Keratinocyte (primary cell): ENCODE data around the gene FOXP4. TPM values are rescaled to one million over a fixed set of nuclear protein-coding genes. Genes with fewer than 3 reads are reported as not detected.

Source experiments
- DNase-seq: peaks from one replicate; pipeline ENCODE4 v3.0.0-alpha.2; 2011; ENCODE audit warnings: low read depth, missing footprints, low spot score
- FAIRE-seq: peaks from 2 replicates; lab custom pipeline; 2011; peaks lifted over from hg19 to GRCh38; lab: Jason Lieb, UNC
- H2AFZ ChIP-seq: 2 replicates; pipeline ENCODE4 v1.6.0; 2012; ENCODE audit warnings: low read length, control low read depth, inconsistent platforms; ENCODE audit not compliant: control insufficient read depth
- H3K27ac ChIP-seq: 2 replicates; pipeline ENCODE4 v1.5.1; 2011; ENCODE audit warnings: low read length; ENCODE audit not compliant: control insufficient read depth, insufficient read depth
- H3K27me3 ChIP-seq: 3 replicates; pipeline ENCODE4 v1.6.0; 2011; ENCODE audit warnings: low read length; ENCODE audit not compliant: control insufficient read depth, insufficient read depth; ENCODE audit errors: extremely low read depth
- H3K36me3 ChIP-seq, 2 experiments: 2 replicates in 1 of 2; 3 replicates in 1 of 2; pipeline ENCODE4 v1.5.1; 2011; ENCODE audit warnings: low read length in 2 of 2, mild to moderate bottlenecking in 1 of 2; ENCODE audit not compliant: control insufficient read depth in 2 of 2, insufficient read depth in 2 of 2; ENCODE audit errors: extremely low read depth in 1 of 2
- H3K4me1 ChIP-seq: 3 replicates; pipeline ENCODE4 v1.5.1; 2011; ENCODE audit warnings: low read length; ENCODE audit not compliant: control insufficient read depth, insufficient read depth; ENCODE audit errors: extremely low read depth
- H3K4me2 ChIP-seq: 3 replicates; pipeline ENCODE4 v1.6.0; 2011; ENCODE audit warnings: low read depth, low read length; ENCODE audit not compliant: control insufficient read depth, insufficient read depth; ENCODE audit errors: extremely low read depth
- H3K4me3 ChIP-seq, 3 experiments: fragments of 200-600 bp in 1 of 3; sonication (generic) in 1 of 3; 2 replicates in 2 of 3; 3 replicates in 1 of 3; pipeline ENCODE4 v1.5.1; 2011 to 2016; ENCODE audit warnings: low read length in 3 of 3, mild to moderate bottlenecking in 3 of 3, control low read depth in 2 of 3, inconsistent platforms in 1 of 3, low read depth in 1 of 3, mixed read lengths in 1 of 3, mixed run types in 1 of 3, moderate library complexity in 1 of 3; ENCODE audit not compliant: control insufficient read depth in 2 of 3, insufficient read depth in 2 of 3; ENCODE audit errors: extremely low read depth in 1 of 3
- H3K79me2 ChIP-seq: 2 replicates; pipeline ENCODE4 v1.6.0; 2012; ENCODE audit warnings: low read length; ENCODE audit not compliant: control insufficient read depth, insufficient read depth
- H3K9ac ChIP-seq: 3 replicates; pipeline ENCODE4 v1.6.0; 2011; ENCODE audit warnings: low read length; ENCODE audit not compliant: control insufficient read depth, insufficient read depth; ENCODE audit errors: extremely low read depth
- H3K9me1 ChIP-seq: 3 replicates; pipeline ENCODE4 v1.6.0; 2011; ENCODE audit warnings: low read length; ENCODE audit not compliant: control insufficient read depth, insufficient read depth; ENCODE audit errors: extremely low read depth
- H3K9me3 ChIP-seq: 2 replicates; pipeline ENCODE4 v1.5.1; 2012; ENCODE audit warnings: low read depth, low read length; ENCODE audit not compliant: control insufficient read depth
- H4K20me1 ChIP-seq: 3 replicates; pipeline ENCODE4 v1.6.0; 2011; ENCODE audit warnings: low read length; ENCODE audit not compliant: control insufficient read depth, insufficient read depth; ENCODE audit errors: extremely low read depth
- EZH2 ChIP-seq: IDR thresholded peaks from one replicate; pipeline ENCODE4 v1.6.1; 2012; ENCODE audit warnings: inconsistent platforms, mild to moderate bottlenecking, low read length, moderate library complexity
- dilution Hi-C: fragments of 300-500 bp; cut with MboI; formaldehyde crosslinking; loops from one replicate; pipeline ENCODE4 v1.7.0; 2020; ENCODE audit warnings: low sequenced_read_pairs; ENCODE audit not compliant: extremely low pct_ligation_motif_present
- polyA plus RNA-seq, 5 experiments: library from polyadenylated mRNA; depleted of rRNA in 3 of 5; stranded (reverse) in 3 of 5; stranded (forward) in 1 of 5; unstranded in 1 of 5; fragments of >200 nt; gene quantifications; 1 replicate in 1 of 5; 2 replicates in 3 of 5; 3 replicates in 1 of 5; pipeline versions ENCODE4 v1.2.1 to v1.2.3, GENCODE V29; 2011 to 2012; ENCODE audit warnings: missing spikeins in 2 of 5, low read depth in 1 of 5, low replicate concordance in 1 of 5
- TF ChIP-seq, protein P1 (sequence below), 3 experiments: IDR thresholded peaks in 1 of 3; conservative IDR thresholded peaks in 1 of 3; optimal IDR thresholded peaks in 1 of 3; 2 replicates in 2 of 3; 3 replicates in 1 of 3; pipeline versions ENCODE3 to v1.5.1; 2011; ENCODE audit warnings: low read length in 3 of 3, mild to moderate bottlenecking in 3 of 3, moderate library complexity in 2 of 3, control low read depth in 1 of 3, inconsistent platforms in 1 of 3; ENCODE audit not compliant: insufficient read depth in 2 of 3; ENCODE audit errors: extremely low read depth in 1 of 3

The FOXP4 gene
- polyA plus RNA-seq, 1 donor (not counting 4 experiments of a cell fraction or from before 2014, with no cell fraction given): 1.1 TPM

- H4K20me1 ChIP-seq: peaks cover 13% of the 10 kb centered on the region
- H3K27me3 ChIP-seq: no peaks in the 10 kb centered on the region
- H3K4me1 ChIP-seq: peaks cover 18% of the 10 kb centered on the region
- H3K27ac ChIP-seq: no peak overlapping the region
- no peak overlapping the region for H2AFZ ChIP-seq
- H3K9me3 ChIP-seq: no peaks in the 10 kb centered on the region
- TF ChIP-seq, protein P1, sequence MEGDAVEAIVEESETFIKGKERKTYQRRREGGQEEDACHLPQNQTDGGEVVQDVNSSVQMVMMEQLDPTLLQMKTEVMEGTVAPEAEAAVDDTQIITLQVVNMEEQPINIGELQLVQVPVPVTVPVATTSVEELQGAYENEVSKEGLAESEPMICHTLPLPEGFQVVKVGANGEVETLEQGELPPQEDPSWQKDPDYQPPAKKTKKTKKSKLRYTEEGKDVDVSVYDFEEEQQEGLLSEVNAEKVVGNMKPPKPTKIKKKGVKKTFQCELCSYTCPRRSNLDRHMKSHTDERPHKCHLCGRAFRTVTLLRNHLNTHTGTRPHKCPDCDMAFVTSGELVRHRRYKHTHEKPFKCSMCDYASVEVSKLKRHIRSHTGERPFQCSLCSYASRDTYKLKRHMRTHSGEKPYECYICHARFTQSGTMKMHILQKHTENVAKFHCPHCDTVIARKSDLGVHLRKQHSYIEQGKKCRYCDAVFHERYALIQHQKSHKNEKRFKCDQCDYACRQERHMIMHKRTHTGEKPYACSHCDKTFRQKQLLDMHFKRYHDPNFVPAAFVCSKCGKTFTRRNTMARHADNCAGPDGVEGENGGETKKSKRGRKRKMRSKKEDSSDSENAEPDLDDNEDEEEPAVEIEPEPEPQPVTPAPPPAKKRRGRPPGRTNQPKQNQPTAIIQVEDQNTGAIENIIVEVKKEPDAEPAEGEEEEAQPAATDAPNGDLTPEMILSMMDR (optimal IDR thresholded peaks at IDR 0.05 in 1 of 3, IDR thresholded peaks at IDR 0.05 in 1 of 3, conservative IDR thresholded peaks at IDR 0.05 in 1 of 3; ENCODE audit: extremely low read depth in 1 of 3, insufficient read depth in 2 of 3, low read length in 3 of 3): no peak
- TF ChIP-seq EZH2: no peak
- H3K9ac ChIP-seq: no peak overlapping the region
- FAIRE-seq (no peak), DNase-seq (no peak)
- dilution Hi-C loops: no loop called here
- H3K4me3 ChIP-seq: no peak overlapping the region
- H3K36me3 ChIP-seq: peaks cover 4 to 11% of the 10 kb centered on the region in 2 experiments
- no peak overlapping the region for H3K4me2 ChIP-seq
- H3K9me1 ChIP-seq: no peaks in the 10 kb centered on the region
- H3K79me2 ChIP-seq: peaks cover 35% of the 10 kb centered on the region
Observed at GRCh38 chr6:41549673-41550072, 3.5 kb downstream of the FOXP4 start.

- Histone ChIP-seq H3K4me3 (no peak overlapping the region), H3K27ac (no peak overlapping the region), H3K4me2 (no peak overlapping the region), H3K9ac (no peak overlapping the region), H3K9me1 (no peaks in the 10 kb centered on the region), H4K20me1 (peaks cover 13% of the 10 kb centered on the region), H3K27me3 (no peaks in the 10 kb centered on the region), H3K4me1 (peaks cover 9% of the 10 kb centered on the region), H3K79me2 (peaks cover 37% of the 10 kb centered on the region), H3K36me3 (peaks cover 4 to 11% of the 10 kb centered on the region in 2 experiments), H2AFZ (no peak overlapping the region), H3K9me3 (no peaks in the 10 kb centered on the region)
- TF ChIP-seq, protein P1 (optimal IDR thresholded peaks at IDR 0.05 in 1 of 3, IDR thresholded peaks at IDR 0.05 in 1 of 3, conservative IDR thresholded peaks at IDR 0.05 in 1 of 3; ENCODE audit: extremely low read depth in 1 of 3, insufficient read depth in 2 of 3, low read length in 3 of 3): no peak
- TF ChIP-seq EZH2: no peak
- dilution Hi-C loops: no loop called here
- DNase-seq (no peak), FAIRE-seq (no peak)
Observed at GRCh38 chr6:41551086-41551700, 5.0 kb downstream of the FOXP4 start.
